Mammary epithelial cell (primary cell): ENCODE results near the gene DNAJC15.

ENCODE experiments used
- CTCF ChIP-seq, 2 donors: IDR thresholded peaks in 1 of 2; conservative IDR thresholded peaks in 1 of 2; 2 replicates each; pipeline ENCODE4 v1.5.1; 2011 to 2012; ENCODE audit warnings: inconsistent platforms in 2 of 2, low read length in 2 of 2, mild to moderate bottlenecking in 2 of 2, control low read depth in 1 of 2, low read depth in 1 of 2; ENCODE audit not compliant: insufficient read depth in 1 of 2; ENCODE audit errors: extremely low read depth in 1 of 2
- EZH2 ChIP-seq: IDR thresholded peaks from 2 replicates; pipeline ENCODE4 v1.6.1; 2012; ENCODE audit warnings: low read length, inconsistent platforms, borderline replicate concordance

GRCh38 chr13:43129066-43129465 is 105.7 kb downstream of the DNAJC15 start:
- TF ChIP-seq CTCF (conservative IDR thresholded peaks at IDR 0.05 in 1 of 2, IDR thresholded peaks at IDR 0.05 in 1 of 2; ENCODE audit: extremely low read depth in 1 of 2, insufficient read depth in 1 of 2, low read depth in 1 of 2, low read length in 2 of 2) (no peak), EZH2 (no peak)
